HFFc6 (cell line): ENCODE results near the gene SOX5. TPM values are rescaled to one million over a fixed set of nuclear protein-coding genes. Genes with fewer than 3 reads are reported as not detected.

ENCODE experiments used
- DNase-seq: peaks from one replicate; pipeline ENCODE4 v3.0.0-alpha.2; 2018
- H3K27ac Mint-ChIP-seq: 2 replicates; pipeline ENCODE4 v1.8.0; 2020; ENCODE audit warnings: mild to moderate bottlenecking, mixed read lengths
- H3K27me3 Mint-ChIP-seq: 2 replicates; pipeline ENCODE4 v1.8.0; 2021; ENCODE audit warnings: mild to moderate bottlenecking, moderate library complexity, mixed read lengths; ENCODE audit not compliant: insufficient read depth
- H3K36me3 Mint-ChIP-seq: 2 replicates; pipeline ENCODE4 v1.8.0; 2021; ENCODE audit warnings: low read depth, mixed read lengths
- H3K4me1 Mint-ChIP-seq: 2 replicates; pipeline ENCODE4 v1.8.0; 2020; ENCODE audit warnings: low read depth, mixed read lengths
- H3K4me3 Mint-ChIP-seq: 2 replicates; pipeline ENCODE4 v1.8.0; 2020; ENCODE audit warnings: mild to moderate bottlenecking, moderate library complexity, mixed read lengths
- H3K9me3 Mint-ChIP-seq: 2 replicates; pipeline ENCODE4 v1.8.0; 2020; ENCODE audit warnings: mild to moderate bottlenecking, mixed read lengths
- total RNA-seq, 6 experiments: library from RNA; stranded (reverse); fragmentation: NEBNext Ultra II Directional; extraction: Animal tissue kit (Norgen Biotek cat#: 25700); gene quantifications; 2 replicates in 1 of 6; 3 replicates in 5 of 6; pipeline ENCODE4 v1.2.3, GENCODE V29; 2021
- TF ChIP-seq, protein P1 (sequence below): fragments of 200-600 bp; sonication (generic); IDR thresholded peaks from 2 replicates; pipeline ENCODE4 v1.5.0; 2021; ENCODE audit warnings: antibody characterized with exemption, mild to moderate bottlenecking

The SOX5 gene
- total RNA-seq, 6 experiments from 2014 or later = not detected

- Mint-ChIP-seq H3K27me3 (no peaks in the 10 kb centered on the region), H3K27ac (no peak overlapping the region), H3K4me3 (no peak overlapping the region), H3K36me3 (no peaks in the 10 kb centered on the region; the same call in 1 of the 2 replicates), H3K4me1 (no peaks in the 10 kb centered on the region), H3K9me3 (peaks cover 15% of the 10 kb centered on the region)
- no peak for DNase-seq
- TF ChIP-seq, protein P1, sequence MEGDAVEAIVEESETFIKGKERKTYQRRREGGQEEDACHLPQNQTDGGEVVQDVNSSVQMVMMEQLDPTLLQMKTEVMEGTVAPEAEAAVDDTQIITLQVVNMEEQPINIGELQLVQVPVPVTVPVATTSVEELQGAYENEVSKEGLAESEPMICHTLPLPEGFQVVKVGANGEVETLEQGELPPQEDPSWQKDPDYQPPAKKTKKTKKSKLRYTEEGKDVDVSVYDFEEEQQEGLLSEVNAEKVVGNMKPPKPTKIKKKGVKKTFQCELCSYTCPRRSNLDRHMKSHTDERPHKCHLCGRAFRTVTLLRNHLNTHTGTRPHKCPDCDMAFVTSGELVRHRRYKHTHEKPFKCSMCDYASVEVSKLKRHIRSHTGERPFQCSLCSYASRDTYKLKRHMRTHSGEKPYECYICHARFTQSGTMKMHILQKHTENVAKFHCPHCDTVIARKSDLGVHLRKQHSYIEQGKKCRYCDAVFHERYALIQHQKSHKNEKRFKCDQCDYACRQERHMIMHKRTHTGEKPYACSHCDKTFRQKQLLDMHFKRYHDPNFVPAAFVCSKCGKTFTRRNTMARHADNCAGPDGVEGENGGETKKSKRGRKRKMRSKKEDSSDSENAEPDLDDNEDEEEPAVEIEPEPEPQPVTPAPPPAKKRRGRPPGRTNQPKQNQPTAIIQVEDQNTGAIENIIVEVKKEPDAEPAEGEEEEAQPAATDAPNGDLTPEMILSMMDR = no peak
These were observed 18.3 kb downstream of the SOX5 start for GRCh38 chr12:23931176-23931575.

- no peaks in the 10 kb centered on the region for H3K27me3 Mint-ChIP-seq
- TF ChIP-seq, protein P1 = no peak
- peaks cover 15% of the 10 kb centered on the region for H3K9me3 Mint-ChIP-seq
- no peak for DNase-seq
- H3K4me1 Mint-ChIP-seq = no peaks in the 10 kb centered on the region
- no peak overlapping the region for H3K4me3 Mint-ChIP-seq
- H3K27ac Mint-ChIP-seq = no peak overlapping the region
- H3K36me3 Mint-ChIP-seq = no peaks in the 10 kb centered on the region; the same call in 1 of the 2 replicates
These were observed 18.9 kb downstream of the SOX5 start for GRCh38 chr12:23930599-23930998.

- H3K9me3 Mint-ChIP-seq = peaks cover 16% of the 10 kb centered on the region
- no peaks in the 10 kb centered on the region for H3K4me1 Mint-ChIP-seq
- no peak overlapping the region for H3K27ac Mint-ChIP-seq
- DNase-seq = no peak
- no peaks in the 10 kb centered on the region for H3K27me3 Mint-ChIP-seq
- no peak overlapping the region for H3K4me3 Mint-ChIP-seq
- H3K36me3 Mint-ChIP-seq = no peaks in the 10 kb centered on the region; the same call in 1 of the 2 replicates
- TF ChIP-seq, protein P1 = no peak
These were observed 19.6 kb downstream of the SOX5 start for GRCh38 chr12:23929906-23930305.

DNA sequence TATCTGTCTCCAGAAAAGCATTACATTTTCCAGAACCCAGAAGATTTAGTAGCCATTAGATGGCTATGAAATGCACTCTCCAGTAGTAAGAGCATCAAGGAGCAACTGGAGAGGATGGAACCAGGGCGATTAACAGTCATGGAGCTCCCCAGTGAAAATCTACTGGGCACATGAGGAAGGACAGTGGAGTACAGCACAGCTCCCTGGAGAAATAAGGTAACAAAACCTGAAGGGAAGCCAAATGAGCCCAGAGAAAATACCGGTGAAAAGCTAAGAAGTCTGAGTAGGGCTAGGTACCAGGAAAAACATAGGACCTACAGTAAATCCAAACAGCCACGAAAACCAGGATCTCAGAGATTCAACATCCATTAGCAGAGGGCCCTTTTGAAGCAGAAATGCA lies 21.6 kb downstream of the SOX5 start:
- Mint-ChIP-seq H3K9me3 (peaks cover 31% of the 10 kb centered on the region), H3K27me3 (no peaks in the 10 kb centered on the region), H3K4me1 (no peaks in the 10 kb centered on the region), H3K4me3 (no peak overlapping the region), H3K36me3 (no peaks in the 10 kb centered on the region; the same call in 1 of the 2 replicates), H3K27ac (no peak overlapping the region)
- TF ChIP-seq, protein P1 = no peak
- no peak for DNase-seq

- no peaks in the 10 kb centered on the region for H3K27me3 Mint-ChIP-seq
- H3K9me3 Mint-ChIP-seq = peaks cover 23% of the 10 kb centered on the region
- H3K4me1 Mint-ChIP-seq = no peaks in the 10 kb centered on the region
- TF ChIP-seq, protein P1 = no peak
- H3K36me3 Mint-ChIP-seq = no peaks in the 10 kb centered on the region
- H3K4me3 Mint-ChIP-seq = no peak overlapping the region
- no peak for DNase-seq
- no peak overlapping the region for H3K27ac Mint-ChIP-seq
These were observed 28.2 kb downstream of the SOX5 start for GRCh38 chr12:23921099-23921856.
